Esophagus muscularis mucosa (tissue), 4 donors: ENCODE results near the gene RSPO1.

Source experiments
- EP300 ChIP-seq: sonication (generic); formaldehyde crosslinking; IDR thresholded peaks from one replicate; pipeline ENCODE4 v1.6.1; 2017; ENCODE audit warnings: antibody characterized with exemption
- POLR2A ChIP-seq: fragments of 450-650 bp; IDR thresholded peaks from one replicate; pipeline ENCODE4 v1.6.1; 2017; ENCODE audit warnings: antibody characterized with exemption, moderate library complexity, mild to moderate bottlenecking, low read depth
- POLR2AphosphoS5 ChIP-seq, 2 donors: sonication (generic); formaldehyde crosslinking; IDR thresholded peaks; one replicate each; pipeline ENCODE4 v1.6.1; 2017; ENCODE audit warnings: antibody characterized with exemption in 2 of 2
- TF ChIP-seq, protein P1 (sequence below), 3 experiments: fragments of 200-600 bp in 2 of 3; fragments of 450-650 bp in 1 of 3; sonication (generic) in 2 of 3; IDR thresholded peaks; one replicate each; pipeline ENCODE4 v1.5.1; 2017 to 2019; ENCODE audit warnings: antibody characterized with exemption in 3 of 3, mild to moderate bottlenecking in 2 of 3, moderate library complexity in 1 of 3

DNA sequence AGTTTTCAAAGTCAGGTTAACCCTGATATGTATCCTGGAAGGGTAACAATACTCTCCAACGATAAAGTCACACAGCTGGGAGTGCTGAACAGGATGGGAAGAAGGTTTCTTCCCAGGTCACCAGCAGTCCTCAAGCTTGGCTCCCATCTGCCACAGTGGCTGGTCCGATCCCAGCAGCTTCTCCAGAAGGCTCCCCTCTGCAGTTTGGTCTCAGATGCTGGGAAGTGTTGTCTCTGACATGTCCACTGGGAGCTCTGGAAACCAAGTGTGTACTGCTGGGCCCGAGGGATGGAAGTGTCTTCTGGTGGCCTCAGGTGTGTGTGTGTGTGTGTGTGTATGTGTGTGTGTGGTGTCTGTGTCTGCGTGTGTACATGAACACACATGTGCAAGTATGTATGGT, 22.5 kb downstream of the RSPO1 start:
- TF ChIP-seq POLR2A (no peak), POLR2AphosphoS5 (IDR thresholded peaks at IDR 0.05) (no peak), EP300 (no peak)
- TF ChIP-seq, protein P1, sequence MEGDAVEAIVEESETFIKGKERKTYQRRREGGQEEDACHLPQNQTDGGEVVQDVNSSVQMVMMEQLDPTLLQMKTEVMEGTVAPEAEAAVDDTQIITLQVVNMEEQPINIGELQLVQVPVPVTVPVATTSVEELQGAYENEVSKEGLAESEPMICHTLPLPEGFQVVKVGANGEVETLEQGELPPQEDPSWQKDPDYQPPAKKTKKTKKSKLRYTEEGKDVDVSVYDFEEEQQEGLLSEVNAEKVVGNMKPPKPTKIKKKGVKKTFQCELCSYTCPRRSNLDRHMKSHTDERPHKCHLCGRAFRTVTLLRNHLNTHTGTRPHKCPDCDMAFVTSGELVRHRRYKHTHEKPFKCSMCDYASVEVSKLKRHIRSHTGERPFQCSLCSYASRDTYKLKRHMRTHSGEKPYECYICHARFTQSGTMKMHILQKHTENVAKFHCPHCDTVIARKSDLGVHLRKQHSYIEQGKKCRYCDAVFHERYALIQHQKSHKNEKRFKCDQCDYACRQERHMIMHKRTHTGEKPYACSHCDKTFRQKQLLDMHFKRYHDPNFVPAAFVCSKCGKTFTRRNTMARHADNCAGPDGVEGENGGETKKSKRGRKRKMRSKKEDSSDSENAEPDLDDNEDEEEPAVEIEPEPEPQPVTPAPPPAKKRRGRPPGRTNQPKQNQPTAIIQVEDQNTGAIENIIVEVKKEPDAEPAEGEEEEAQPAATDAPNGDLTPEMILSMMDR (IDR thresholded peaks at IDR 0.05), result no peak
